ENCODE results near the gene PPP1R7.
"Not testable (repeated sequence)": the region's sequence is repeated elsewhere in the genome, so short reads cannot be mapped to it uniquely, and the experiment has no call there.

Gene PPP1R7

DNA sequence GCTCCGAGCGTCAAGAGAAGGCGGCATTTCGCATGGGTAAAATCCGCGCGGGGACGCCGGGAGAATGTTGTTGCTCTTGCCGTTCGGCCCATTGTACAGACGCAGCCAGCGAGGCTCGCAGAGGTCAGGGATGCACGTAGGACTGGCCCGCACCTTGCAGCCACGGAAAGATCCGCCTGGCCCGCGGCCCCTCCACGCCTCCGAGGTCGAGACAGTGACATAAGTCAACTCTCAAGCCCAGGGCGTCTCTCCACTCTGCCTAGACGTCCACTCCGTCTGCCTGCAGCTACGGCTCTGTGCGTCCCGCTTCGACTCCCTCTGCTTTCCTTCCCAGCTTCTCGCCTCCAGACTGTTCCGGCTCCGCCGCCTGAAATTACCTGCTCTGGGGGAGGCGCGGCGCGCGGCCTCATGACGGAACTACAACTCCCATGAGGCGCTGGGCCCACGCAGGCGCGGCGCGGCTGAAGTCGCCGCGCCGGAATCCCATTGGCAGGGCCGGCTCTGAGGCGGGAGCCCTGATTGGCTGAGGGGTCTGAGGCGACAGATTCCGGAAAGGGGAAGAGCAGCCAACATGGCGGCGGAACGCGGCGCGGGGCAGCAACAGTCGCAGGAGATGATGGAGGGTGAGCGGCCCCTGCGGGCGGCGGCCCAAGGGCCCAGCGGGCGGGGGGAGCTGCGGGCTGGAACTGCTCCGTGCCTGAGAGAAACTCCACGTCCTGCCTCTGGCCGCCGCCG, at the start of gene PPP1R7:
PPP1R7 (plus strand) TSS at position 543 of the 735 bp plus-strand sequence; CDS start at position 572, 29 bp downstream.
- peak; percentile 91 for DNase-seq

DNA sequence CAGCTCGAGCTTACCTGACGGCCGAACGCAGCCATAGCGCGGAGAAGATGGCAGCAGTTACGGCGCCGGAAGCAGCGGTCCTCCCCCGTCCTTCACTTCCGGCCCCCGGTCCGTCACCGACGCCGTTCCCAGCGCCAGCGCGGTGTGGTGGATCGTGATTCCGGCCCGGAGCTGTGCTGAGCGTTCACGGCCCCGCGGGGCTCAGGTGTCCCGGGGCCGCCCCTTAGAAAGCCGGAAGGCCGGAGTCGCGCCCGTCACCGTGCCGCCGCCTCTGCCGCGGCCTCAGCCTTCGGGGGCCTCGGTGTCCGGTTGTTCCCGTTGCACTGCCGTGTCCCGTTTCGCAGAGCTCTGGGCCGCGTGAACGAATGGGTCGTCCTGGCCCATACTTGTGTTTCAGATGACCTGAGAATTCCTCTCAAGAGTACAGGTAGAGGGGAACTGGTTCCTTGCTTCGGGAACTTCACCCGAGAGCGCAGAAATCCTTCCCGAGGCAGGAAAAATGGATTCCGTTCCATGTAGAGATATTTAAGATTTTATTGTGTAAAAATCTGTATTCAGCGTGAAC, 47.9 kb upstream of the PPP1R7 start, which contains the start of gene MTERF4:
MTERF4 (minus strand) TSS at position 49 of the 565 bp plus-strand sequence; CDS start at position 35, 14 bp downstream.
- DNase-seq: peak; percentile 86

DNA sequence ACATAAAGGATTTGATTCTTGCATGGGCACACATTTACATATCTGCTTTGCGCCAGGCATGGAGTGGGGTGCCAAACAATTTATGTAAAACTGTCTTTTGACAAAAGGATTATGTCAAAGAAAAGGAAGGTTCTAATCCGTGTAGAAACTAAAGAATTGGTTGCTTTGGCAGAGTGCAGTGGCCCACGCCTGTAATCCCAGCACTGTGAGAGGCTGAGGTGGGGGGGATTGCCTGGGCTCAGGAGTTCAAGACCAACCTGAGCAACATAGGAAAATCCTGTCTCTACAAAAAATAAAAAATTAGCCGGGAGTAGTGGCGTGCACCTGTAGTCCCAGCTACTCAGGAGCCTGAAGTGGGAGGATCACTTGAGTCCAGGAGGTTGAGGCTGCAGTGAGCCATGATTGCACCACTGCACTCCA, 47.1 kb upstream of the PPP1R7 start:
- DNase-seq: no peak

DNA sequence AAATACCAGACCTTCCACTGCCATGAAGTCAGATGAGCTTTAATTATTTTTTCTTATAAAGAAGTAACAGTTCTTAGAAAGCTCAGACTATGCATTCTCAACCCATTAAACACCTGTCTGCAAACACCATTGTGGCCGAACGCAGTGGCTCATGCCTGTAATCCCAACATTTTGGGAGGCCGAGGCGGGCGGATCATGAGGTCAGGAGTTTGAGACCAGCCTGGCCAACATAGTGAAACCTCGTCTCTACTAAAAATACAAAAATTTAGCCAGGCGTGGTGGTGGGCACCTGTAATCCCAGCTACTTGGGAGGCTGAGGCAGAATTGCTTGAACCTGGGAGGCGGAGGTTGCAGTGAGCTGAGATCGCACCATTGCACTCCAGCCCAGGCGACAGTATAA, 45.7 kb upstream of the PPP1R7 start:
- DNase-seq: not testable (repeated sequence)

GRCh38 chr2:241105641-241106040, 44.6 kb upstream of the PPP1R7 start:
- no peak for DNase-seq

GRCh38 chr2:241107031-241107783, 43.1 kb upstream of the PPP1R7 start:
- no peak for DNase-seq

- no peak for DNase-seq
Measured at GRCh38 chr2:241108271-241109209, 41.7 kb upstream of the PPP1R7 start.

DNA sequence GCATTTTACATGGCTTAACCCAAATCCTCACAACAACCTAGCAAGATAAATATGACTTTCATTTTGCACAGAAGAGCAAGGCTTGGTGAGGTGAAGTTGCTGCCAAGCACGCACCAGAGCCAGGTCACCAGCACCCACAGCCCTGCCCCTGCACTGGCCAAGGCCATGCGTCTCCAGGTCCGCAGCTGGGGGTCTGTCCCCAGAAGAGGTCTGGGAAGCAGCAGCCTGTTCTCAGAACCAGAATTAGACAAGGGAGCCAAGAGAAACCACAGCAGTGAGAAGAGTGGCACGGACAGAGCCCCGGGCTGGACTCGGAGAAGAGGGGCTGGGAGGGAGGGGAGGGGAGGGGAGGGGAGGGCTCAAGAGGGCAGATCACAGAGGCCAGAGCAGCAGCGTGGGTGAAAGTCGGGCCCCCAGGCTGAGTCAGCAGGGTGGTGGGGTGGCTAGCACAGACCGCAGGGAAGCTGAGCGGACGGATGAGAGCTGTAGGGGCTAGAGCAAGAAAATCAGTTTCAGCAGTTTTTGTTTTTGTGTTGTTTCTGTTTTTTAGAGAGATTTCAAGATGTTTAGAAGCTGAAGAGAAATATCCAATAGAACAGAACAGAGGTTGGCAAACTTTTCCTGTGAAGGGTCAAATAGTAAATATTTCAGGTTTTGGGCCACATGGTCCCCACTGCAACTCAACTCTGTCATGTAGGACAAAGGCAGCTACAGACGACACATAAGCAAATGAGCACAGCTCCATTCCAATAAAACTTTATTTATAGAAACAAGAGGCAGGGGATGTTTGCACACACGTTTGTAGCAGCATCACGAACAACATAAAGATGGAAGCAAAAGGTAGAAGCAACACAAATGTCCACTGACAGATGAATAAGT, 40.8 kb upstream of the PPP1R7 start:
- no peak for DNase-seq

- DNase-seq: no peak
Measured at GRCh38 chr2:241110089-241110606, 40.1 kb upstream of the PPP1R7 start.

DNA sequence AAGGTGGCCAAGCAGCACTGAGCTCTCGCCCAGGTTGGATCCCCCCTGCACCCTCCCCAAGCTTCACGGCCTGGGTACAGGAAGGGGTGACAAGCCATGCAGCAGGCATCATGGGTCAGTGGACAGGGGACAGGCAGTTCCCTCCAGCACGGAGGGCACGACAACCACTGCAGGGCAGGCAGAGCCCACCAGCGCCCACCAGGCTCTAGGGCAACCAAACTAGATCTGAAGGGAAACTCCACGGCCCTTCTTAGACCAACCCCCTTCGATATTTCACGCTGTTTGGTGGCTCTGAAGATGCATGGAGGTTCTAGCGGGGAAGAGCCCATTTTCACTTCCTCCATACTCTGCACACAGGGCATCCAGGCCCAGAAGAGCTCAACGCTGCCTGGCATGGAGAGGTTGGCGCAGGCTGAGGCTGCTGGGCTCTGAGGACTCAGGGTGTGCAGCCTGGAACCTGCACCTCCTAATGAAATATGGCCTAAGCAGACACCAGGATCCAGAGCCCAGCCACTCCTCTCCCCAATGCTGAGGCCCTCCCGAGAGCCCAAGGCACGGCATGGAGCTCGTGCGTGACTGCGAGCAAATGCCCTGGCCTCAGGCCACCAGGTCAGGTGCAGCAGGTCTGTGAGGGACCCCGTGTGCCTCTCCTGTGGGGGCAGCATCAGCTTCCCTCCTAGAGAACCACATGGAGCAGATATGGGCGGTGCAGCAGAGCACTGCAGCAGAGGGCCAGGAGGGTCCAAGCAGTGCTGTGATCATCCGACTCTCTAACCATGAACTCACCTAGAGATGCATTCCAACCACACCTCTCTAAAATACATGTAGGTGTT, 39.4 kb upstream of the PPP1R7 start:
- DNase-seq: no peak

GRCh38 chr2:241111440-241111805, 38.8 kb upstream of the PPP1R7 start:
- DNase-seq: no peak

DNA sequence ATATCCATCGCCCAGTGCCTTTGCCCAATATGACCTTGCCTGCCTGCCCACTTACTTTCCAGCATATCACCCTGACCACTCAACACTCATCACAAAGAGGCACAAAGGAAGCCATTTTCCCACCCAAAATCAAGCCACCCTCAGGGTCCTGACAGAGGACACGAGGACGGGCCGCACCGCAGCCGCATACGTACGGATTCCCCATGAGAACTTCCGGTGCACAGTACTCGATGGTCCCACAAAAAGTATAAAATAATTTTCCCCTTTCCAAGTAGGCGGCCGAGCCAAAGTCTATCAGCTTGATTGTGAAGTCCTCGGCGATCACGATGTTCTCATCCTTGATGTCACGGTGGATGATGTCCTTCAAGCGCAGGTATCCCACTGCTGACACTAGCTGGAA, 38.2 kb upstream of the PPP1R7 start:
- DNase-seq: no peak

DNA sequence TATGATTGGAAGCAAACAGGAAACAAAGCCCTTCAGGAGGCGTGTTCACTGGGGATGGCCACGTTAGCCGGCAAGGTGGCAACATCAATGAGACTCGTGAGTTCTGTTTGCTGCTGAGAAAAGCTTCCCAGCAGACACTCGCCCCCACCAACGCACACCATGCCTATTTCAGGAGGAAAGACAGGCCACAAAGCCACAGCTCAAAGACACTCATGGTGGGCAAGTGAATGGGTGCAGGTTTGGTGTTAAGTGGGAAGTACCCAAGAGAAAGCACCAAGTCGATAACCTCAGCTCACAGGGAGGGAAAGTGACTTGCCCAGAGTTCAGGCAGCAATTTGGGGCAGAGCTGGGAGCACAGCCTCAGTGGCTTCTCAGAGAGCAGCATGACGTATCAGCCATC, 37.7 kb upstream of the PPP1R7 start:
- DNase-seq: no peak

- no peak for DNase-seq
Measured at GRCh38 chr2:241114836-241115235, 35.4 kb upstream of the PPP1R7 start.

DNA sequence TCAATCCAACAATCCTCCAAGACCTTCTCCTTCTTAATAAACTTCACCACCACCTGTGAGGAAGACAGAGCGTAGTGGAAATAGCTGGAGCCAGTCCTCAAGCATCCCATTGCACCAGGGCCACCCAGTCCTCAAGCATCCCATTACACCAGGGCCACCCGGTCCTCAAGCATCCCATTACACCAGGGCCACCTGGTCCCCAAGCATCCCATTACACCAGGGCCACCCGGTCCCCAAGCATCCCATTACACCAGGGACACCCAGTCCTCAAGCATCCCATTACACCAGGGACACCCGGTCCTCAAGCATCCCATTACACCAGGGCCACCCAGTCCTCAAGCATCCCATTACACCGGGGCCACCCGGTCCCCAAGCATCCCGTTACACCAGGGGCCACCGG, 34.9 kb upstream of the PPP1R7 start:
- DNase-seq: no peak

DNA sequence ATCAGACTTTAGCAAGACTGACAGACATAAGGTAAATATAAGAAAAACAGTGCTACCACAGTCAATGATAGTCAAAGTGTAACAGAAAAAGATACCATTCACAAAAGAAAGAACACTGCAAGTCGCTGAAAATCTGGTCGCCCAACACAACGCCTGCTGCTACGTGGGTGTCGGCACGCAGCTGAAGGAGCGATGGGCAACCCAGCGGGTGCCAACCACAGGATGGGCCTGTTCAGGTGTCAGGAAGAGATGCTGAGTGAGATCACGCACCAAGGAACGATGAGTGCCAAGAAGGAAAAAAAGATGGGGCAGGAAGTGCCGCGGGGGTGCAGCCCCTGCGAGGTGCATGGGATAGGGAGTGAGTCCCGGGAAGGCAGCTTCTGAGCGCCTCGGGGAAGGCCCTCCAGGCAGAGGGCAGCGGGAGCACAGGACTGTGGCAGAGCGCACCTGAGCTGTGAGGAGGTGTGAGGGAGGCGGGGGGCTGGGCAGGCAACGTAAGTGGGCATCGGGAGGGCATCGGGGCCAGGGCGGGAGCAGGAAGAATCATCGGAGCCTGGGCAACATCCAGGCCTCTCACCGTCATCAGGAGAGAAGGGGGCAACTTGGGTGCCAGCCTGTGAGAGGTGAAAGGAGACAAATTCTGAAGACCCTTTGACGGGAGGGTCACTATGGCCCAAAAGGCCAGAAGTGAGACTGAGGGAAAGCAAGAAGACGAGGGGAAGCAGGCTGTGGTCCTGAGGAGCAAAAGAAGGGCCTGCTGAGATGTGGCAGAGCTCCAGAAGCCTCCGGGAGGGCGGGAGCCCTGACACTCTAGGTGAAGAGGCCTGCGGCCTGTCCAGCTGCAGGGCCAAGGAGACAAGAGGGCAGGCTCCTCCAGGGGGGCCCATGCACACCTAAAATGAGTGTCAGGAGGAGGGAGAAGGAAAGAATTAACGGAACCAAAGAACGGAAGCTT, 33.4 kb upstream of the PPP1R7 start:
- DNase-seq: no peak

GRCh38 chr2:241118737-241119505, 31.3 kb upstream of the PPP1R7 start:
- DNase-seq: no peak

- DNase-seq: no peak
Measured at GRCh38 chr2:241120440-241120839, 29.8 kb upstream of the PPP1R7 start.

DNA sequence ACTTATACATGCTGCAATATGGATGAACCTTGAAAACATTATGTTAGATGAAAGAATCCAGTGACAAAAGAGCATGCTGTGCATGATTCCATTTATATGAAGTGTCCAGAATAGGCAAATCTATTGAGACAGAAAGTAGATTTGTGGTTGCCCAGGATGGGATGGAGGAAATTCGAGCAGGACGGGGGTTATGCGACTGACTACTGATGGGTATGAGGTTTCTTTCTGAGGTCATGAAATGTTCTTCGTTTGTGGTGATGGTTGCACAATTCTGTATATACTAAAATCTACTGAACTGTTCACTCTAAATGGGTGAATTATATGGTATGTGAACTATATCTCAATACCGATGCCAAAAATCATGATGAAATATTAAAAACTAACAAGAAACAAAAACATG, 29.3 kb upstream of the PPP1R7 start:
- DNase-seq: no peak
